HG03097 (cell line): ENCODE data around the gene M1AP.

Experiments used
- ATAC-seq: cut with Tn5 transposase; IDR thresholded peaks from one replicate; pipeline ENCODE4 v1.9.1; 2021; ENCODE audit not compliant: unreplicated experiment, low FRiP score

Gene M1AP

DNA sequence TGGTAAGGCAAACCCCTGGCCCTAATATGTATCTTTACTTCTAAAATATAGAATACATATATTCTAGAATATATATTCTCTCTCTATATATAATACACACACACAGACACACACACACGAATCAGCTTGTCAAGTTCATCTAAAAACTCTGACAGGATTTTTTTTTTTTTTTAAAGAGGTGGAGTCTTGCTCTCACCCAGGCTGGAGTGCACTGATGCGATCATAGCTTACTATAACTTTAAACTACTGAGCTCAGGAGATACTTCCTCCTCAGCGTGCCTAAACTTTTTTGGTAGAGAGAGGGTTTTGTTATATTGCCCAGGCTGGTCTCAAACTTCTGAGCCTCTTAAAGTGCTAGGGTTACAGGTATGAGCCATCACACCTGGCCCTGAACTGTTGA, 48.5 kb downstream of the M1AP start:
- ATAC-seq, result no peak

DNA sequence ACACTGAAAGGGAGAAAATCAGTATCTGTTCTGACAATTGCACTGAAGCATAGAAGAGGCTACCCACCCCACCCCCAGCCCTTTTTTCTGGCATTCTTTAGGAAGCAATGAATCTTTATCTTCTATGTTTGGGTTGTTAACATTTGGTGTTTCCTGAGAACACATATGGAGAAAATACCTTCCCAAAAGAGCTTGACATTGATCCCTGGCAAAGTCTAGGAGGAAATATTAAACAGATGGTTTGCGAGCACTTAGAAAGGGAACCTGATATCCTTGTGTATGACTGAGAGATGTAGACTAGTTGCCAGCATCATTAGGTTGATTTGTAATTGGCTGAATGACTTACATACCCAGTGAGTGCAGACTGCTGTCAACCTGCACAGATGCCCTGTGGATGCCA, 50.7 kb downstream of the M1AP start:
- no peak for ATAC-seq

DNA sequence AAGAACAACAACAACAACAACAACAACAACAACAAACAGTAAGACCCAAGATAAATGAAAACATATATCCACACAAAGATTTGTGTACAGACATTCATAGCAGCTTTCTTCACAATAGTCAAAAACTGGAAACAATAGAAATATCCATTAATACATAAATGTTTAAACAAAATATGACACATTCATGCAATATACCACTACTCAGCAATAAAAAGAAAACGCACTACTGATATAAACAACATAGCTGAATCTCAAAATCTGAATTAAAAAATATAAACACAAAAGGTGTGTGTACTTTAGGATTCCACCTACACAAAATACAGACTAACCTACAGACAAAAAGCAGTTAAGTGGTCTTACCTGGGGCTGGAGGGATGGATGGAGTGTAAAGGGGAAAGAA, 51.5 kb downstream of the M1AP start:
- ATAC-seq, result no peak

DNA sequence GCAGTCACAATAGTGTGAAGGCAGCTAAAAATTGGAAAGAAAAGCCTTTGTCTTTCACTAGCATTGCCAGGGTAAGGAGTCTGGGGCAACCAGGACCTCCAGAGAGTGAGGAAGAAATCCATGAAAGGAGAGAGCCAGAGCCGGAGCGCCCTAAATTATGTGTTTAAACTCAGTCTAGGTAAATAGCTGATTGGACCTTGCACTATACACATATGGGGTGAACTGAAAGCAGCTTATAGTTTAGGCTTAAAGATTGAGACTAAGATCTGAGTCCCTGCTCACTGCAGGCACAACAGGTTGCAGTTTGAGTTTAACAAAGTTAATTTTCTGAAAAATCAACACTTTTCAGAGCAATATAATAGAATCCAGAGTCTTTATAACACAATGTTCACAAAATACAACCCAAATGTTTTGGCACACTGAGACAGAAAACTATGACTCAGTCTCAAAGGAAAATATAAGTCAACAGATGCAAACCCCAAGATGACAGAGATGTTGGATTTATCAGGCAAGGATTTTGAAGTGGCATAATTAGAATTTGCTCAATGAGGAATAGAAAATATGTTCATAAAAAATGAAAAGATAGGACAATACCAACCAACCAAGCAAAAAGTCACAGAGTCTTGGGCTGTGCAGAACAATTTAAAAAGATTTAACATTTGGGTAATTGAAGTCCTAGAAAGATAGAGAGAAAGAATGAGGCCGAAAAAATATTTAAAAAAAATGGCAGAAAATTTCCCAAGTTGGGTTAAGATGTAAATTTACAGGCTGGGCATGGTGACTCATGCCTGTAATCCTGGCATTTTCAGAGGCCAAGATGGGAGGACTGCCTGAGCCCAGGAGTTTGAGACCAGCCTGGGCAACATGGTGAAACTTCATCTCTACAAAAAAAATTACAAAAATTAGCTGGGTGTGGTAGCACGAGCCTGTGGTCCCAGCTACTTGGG, 54.0 kb downstream of the M1AP start:
- ATAC-seq, result no peak

DNA sequence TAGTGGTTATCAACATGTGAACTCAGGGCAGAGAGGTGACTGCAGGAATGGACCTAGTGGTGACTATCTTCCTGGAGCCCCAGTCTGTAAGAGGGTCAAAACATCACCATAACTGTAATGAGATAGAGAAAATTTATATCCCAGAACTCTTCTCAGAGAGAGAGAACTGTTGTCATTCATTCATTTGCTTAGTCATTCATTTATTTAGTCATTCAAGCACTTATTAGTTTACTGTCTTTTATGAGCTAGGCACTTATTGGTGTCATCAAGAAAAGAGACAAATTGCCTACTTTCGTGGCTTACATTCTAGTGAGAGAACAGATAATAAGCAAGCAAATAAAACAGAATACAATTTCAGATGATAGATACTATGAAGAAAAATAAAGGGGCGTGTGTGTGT, 59.5 kb downstream of the M1AP start:
- ATAC-seq, result no peak

DNA sequence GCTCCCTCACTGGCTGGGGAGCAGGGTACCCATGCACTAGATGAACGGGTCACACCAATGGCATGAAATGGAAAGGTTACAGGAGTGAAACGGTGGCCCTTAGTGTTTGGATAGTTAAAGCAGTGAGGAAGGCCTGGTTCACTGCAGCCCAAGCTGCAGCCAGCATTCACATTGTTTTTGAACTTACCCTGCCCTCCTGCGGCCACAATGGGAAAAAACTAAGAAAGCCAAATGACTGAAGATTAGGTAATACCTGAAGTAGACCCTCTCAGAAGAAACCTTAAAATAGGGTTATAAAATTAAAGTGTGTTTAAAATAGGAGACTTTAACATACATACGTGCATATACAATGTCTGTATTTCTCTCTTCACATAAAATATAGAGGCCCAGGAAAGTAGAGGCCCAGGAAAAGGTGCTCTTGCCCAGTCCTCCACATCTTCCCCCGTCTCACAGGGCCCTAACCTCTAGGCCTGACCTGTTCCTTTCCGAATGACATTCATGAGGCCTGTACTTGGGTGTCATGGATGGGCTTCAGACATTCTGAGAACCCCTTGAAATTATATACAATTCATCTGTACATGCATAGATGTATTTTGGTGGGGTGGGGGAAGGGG, 60.4 kb downstream of the M1AP start:
- ATAC-seq, result peak; percentile 54

DNA sequence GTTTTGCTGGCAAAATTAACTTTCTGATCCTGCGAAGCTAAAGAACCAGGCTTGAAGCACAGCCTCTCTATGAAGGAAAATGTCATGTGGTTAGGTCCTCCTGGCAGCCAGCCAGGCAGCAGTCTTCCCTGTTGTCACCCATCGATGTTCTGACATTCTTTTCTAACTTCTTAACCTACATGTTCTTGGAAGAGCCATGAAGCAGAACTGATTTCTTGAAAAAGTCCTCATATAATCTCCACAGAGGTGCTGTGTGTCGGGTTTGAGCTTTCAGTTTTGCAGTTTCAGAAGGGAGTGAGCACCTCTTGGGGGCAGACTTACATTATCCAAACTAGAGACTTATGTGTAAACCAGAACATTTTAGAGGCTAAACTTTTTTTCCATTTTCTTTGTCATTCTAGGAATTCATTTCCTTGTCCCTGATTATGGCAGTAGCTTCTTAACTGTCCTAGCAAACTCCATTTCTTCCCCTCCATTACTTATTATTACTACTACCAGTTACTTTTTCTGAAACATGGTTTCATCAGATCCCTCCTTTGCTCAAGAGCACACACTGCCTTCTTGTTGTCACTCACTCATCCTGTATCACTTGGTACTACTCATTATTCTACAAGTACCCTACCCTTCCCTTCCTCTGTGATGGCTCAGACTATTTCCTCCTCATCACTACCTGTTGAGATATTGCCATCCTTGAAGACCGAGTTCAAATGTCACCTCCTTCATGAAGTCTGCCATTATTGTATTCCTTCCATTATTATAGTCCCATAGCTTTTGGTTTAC, 62.5 kb downstream of the M1AP start:
- no peak for ATAC-seq

DNA sequence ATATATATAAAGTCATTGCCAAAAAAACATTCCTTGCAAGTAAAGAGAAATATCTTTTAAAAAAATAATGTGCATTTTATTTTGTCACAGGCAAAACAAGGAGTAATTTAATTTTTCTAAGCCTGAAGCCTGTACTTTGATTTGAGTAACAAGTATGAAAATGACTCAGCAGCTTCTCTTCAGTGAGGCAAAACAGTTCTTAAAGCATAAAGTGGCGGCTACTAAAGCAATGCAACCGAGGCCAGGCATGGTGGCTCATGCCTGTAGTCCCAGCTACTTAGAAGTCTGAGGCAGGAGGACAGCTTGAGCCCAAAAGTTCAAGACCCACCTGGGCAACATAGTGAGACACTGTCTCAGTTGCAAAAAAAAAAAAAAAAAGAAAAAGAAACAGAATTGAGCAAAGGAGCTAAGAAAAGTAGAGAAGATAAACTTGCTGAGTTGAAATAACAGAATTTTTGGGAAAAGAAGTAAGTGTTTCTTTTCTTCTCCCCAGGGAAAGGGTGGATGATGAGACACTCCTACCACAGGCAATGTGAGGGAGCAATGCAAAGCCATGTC, 64.0 kb downstream of the M1AP start:
- no peak for ATAC-seq

DNA sequence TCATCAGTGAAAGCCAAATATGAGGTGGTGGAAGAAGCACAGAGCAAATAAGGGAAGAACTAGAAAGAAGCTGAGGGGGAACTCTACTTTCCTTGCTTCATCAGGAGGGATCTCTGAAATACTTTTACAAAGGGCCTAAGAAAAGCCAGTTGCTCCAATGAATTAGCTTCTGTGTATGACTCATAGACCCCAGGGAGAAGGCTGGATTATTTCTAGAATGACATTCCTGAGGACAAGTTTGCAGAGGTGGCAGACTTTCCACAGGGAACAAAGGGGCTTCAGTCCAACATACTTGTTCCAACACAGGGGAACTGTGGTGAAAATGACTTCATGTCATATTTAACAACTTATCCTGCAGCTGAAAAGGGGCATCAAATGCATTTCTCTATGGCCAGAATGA, 64.6 kb downstream of the M1AP start:
- ATAC-seq, result no peak

DNA sequence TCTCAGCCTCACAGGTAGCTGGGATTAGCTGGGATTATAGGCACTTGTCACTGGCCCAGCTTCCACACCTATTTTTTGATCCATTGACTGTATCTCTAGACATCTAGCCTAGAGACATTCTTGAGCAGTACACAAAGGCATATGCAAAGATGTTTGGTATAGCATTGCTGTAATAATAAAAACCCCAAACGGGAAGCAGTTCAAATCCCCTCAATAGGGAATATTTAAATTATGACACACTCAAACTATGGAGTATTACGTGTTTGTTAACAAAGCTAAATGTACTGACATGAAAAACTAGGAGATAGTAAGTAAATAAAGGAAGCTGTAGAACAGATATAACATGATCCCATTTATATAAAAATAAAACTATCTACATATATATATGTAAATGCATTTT, 65.9 kb downstream of the M1AP start:
- ATAC-seq, result no peak

DNA sequence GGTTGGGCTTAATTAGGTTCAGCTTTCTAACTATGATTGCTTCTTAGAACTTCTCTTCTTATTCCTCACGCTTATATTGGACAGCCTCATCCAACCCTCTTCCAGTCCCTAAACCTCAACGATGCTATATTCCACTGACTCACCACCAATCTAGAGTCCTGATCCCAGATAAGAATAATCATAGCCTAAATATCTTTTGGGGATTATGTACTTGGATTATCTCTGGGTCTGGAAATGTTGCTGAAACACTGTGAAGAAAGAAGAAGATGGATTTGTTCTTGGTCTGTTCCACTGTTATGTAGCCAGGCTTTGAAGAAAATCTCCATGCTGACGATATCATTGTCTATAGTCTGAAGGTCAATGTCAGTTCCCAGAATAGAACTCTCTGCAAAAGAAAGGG, 66.7 kb downstream of the M1AP start:
- no peak for ATAC-seq

DNA sequence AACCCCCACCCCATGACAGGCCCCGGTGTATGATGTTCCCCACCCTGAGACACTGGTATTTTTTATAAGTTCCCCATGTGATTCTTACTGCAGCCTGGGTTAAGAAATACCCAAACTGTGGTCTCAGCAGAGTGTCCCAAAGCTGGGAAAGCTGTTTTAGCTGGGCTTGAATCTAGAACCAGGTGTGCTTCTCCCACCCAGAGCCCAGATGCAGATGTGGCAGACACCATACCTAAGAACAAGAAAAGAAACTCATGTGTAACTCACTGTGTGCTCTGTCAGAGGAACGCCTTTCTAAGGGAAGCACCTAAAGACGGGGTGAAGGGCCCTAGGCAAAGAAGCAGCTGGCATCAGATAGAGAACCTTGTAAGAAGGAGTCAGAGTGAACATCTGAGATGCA, 69.7 kb downstream of the M1AP start:
- no peak for ATAC-seq

DNA sequence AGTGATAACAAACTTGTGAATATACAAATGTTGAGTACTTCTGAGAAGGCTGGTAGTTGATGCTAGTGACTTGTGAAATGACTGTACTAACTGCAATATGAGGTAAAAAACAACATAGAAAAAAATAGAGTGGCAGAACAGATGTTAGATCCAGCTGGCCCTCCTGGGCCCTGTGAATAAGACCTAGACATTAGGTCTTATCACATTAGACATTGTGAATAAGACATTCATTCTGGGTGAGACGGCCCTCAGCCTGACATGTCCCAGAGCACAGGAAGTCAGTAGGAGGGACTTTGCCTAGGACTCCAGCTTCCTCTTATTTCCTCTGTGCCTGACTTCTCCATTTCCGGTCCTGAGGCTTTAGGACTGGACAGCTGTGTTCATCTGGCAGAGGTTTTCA, 70.7 kb downstream of the M1AP start:
- no peak for ATAC-seq

DNA sequence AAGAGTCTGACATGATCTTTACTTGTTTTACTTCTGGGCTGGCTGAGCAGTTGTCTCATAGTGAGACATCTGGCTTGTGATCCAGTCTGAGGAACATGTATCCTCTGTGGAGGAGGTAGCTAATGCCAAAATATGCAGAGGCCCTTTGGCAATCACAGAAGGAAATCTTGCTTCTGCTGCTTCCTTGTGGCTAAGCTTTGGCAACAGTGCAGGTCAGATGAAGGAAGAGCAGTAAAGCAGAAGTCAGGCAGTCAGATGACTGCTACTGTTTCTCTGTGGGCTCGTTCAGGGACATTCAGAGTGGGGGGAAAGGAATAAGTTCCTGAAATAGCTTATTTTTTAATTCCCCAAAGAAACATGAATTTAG, 71.3 kb downstream of the M1AP start:
- ATAC-seq, result no peak

DNA sequence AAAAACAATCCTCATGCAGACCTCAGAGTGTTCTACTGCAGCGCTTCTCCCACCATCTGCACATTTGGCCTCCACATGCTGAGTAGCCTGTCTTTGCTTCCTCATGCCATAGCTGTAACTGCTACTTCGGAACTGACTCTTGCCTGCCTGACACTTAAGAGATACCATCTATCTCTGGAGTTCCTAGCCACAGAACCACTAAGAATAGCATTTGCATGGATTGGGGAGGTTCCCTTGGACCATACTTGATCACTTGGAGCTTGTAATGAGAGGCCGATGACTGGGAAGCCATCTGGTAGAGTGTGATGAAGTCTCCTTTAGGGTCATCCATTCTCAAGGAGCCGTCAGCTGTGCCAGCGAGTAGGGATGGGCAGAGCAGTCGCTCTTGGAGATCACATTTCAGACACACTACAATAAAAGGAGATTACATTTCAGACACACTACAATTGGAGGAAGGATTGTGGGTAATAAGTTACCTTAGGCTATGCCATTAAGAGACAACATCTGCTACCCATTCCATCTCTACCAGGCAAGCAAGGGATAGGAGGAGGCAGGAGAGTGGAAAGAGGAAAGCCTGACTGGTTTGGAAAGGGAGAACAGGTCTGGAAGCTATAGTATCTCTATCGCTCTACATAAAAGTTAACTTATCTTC, 71.8 kb downstream of the M1AP start:
- ATAC-seq, result no peak

DNA sequence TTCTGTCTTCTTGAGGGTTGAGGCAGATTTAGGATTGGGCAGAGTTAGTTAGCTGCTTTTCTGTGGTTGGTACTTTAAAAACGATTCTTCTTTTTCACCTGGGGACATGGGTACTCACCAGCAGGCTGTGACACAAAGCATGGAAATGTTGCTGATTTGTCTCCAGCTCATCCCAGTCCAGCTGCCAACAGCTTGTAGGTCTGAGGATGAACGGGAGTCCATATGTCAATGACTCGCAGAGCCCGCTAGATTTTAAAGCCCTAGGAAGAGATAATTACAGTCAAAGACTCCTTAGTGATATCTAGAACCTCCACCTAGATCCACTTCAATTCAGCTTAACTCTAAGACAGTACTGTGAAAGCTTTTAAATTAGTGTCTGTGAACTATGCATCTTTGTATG, 72.8 kb downstream of the M1AP start:
- ATAC-seq, result no peak

DNA sequence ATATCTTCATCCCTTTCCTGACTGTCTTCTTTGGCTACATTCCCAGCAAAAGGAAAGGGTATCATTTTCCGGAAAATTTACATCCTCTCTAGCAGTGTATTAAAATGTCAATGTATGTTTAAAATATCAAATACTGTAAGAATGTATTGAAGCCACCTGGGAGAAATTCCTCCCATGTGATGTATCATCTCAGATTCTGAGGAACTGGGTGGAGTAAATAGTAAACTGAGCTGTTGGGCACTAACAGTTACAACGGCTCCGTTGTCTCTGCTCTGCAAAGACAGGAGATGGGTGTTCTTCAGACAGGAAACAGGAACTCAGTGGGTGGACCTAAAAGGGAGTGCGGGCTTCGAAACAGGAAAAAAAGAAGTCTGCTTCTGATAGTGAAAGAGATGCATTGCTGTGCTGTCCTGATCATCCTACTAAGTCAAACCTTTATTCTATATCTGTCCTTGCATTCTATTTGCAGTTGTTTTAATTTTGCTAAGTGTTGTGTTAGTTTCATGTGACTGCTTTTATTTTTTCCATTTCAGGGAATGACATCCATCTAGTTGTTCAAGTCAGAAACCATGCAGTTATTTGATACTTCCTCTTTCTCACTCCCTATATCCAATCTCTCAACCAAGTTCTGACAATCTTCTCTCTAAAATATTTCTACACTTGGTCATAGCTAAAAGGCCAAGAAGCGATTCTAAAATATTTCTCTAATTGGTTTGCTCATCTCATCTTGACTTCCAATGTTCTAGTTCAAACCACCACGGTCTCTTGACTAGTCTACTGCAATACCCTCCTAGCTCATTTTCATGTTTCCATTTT, 74.2 kb downstream of the M1AP start:
- no peak for ATAC-seq

DNA sequence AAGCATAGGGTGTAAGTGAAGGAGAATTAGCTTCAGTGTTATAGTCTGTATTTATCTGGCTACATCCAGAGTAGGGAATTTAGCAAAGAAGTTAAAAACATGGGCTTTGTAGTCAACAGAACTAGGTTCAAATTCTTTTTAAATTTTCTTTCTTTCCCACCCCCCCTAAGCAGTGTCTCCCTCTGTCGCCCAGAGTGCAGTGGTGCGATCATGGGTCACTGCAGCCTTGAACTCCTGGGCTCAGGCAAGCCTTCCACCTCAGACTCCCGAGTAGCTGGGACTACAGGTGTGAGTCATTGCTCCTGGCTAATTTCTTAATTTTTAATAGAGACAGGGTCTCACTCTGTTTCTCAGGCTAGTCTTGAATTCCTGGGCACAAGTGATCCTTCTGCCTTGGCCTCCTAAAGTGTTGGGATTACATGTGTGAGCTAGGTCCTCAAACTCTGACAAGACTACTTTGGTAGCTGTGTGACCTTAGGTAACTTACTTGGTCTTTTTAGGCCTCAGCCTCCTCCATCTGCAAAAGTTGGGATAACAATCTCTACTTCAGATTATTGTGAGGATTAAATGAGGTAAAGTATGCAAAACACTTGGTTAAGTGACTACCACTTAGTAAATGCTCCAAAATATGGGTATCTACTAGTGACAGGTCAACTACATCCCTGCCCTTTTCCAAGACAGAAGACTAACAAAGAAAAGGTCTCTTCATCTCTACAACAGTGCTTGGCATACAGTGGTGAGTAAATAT, 75.8 kb downstream of the M1AP start:
- ATAC-seq, result no peak

DNA sequence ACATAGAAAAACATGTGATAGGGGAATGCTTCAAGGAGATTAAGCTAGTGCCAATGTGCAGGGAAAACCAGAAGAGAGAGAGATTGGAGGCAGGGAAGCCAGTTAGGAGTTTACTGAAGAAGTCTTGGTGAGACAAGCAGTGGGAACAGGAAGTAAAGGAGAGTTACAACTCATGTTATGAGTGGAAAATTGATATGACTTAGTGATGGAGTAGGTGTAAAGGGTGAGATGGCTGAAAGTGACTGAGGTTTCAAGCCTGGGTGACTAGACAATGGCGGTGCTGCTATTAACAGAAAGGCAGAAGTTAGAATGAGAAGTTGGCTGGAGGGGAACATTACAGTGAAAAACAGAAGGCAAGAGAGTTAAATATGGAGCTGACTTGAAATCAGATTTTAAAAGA, 77.1 kb downstream of the M1AP start:
- ATAC-seq, result no peak
